HG02610 (cell line): Measurements from ENCODE around the gene ZNF587B.
"Not testable (repeated sequence)": the region's sequence is repeated elsewhere in the genome, so short reads cannot be mapped to it uniquely, and the experiment has no call there.

Experiments
- ATAC-seq: cut with Tn5 transposase; IDR thresholded peaks from one replicate; pipeline ENCODE4 v1.9.1; 2021; ENCODE audit warnings: mild to moderate bottlenecking, moderate library complexity; ENCODE audit not compliant: unreplicated experiment

The ZNF587B gene

DNA sequence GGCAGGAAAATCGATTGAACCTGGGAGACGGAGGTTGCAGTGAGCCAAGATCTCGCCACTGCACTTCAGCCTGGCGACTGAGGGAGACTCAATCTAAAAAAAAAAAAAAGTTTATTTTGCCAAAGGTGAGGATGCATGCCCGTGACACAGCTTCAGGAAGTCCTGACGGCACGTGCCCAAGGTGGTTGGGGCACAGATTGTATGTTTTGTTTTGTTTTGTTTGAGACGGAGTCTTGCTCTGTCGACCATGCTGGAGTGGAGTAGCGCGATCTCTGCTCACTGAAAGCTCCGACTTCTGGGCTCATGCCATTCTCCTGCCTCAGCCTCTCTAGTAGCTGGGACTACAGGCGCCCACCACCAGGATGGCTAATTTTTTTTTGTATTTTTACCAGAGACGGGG, 12.1 kb upstream of the ZNF587B start:
- ATAC-seq, result no peak

DNA sequence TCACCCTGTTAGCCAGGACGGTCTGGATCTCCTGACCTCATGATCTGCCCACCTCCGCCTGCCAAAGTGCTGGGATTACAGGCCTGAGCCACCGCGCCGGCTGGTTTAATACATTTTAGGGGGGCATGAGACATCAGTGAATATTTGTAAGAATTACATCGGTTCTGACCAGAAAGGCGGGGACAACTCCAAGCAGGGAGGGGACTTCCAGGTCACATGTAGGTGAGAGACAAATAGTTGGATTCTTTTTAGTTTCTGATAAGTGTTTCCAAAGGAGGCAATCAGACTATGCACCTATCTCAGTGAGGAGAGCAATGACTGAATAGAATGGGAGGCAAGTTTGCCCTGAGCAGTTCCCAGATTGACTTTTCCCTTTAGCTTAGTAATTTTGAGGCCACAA, 11.7 kb upstream of the ZNF587B start:
- no peak for ATAC-seq

DNA sequence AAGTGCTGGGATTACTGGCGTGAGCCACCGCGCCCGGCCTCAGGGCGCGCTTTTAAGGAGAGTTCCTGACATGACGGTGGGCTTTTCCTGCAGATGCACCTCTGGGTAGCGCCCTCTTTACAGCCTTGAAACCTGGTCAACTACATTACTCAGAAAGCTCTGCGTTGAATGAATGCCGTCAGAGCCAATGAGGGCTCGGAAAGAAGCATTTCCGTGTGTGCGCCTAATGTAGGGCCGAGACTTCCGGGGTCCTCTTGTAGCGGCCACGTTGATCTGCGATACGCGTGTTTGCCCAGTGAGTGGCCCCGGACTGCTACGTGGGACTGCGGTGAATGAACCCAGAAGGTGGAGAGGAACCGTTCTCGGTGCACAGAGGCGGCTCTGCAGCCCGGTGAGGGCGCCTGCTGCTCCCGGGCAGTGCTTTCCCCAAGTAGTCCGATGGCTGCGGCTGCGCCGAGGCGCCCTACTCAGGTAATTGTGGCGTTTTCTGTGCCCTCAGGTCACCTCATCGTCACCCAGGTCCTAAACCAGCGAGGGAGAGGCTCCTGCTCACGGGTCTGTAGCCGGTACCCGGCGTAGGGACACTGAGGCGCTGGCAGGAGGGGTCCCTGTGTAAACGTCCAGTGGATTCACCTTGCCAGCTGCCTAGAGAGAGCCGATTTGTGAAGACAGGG, 10.5 kb upstream of the ZNF587B start:
- ATAC-seq, result peak; percentile 92

DNA sequence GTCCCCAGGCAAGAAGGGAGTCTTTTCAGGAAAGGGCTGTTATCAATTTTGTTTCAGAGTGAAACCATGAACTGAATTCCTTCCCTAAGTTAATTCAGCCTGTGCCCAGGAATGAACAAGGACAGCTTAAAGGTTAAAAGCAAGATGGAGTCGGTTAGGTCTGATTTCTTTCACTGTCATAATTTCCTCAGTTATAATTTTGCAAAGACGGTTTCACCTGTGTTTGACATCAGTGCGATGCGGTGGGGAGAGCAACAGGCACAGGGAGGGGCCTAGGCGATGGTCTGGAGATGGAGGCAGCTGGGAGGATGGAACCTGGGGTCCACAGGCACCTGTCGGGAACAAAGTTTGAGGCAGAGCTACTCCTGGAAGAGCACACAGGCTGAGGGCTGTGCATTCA, 9.5 kb upstream of the ZNF587B start:
- ATAC-seq, result no peak

DNA sequence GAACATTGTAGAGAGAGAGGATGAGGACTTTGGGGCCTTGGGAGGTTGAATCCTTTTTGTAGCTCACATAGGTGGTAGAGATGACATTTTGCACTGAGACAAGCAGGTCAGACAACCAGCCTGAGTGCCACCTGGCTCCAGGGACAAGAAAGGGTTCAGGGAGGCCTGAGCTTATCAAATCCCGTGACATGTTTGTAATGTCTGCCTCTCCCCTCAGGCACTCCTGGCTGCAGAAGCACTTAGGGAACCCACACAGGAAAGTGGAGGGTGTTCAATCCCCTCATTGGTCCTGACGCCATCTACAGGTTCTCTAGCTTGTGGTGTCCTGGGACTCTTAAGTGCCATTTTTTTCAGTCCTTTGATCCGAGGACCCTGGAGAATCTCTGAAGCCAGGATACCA, 9.0 kb upstream of the ZNF587B start:
- not testable (repeated sequence) for ATAC-seq

DNA sequence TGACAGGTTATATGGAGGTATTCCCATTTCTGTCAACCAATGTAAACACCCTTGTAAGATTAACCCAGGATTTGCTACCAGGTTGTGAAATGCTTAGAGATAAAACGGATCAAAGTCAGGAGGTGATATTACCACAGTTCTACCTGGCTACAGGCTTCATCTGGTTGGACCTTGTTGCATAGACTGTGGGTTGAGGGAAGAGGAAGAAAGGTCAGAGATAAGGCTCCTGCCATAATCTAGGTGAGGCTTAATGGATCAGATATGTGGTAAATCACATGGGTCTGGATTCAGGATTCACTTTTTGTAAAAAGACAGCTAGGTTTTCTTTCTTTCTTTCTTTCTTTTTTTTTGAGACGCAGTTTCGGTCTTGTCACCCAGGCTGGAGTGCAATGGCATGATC, 8.6 kb upstream of the ZNF587B start:
- ATAC-seq, result not testable (repeated sequence)

DNA sequence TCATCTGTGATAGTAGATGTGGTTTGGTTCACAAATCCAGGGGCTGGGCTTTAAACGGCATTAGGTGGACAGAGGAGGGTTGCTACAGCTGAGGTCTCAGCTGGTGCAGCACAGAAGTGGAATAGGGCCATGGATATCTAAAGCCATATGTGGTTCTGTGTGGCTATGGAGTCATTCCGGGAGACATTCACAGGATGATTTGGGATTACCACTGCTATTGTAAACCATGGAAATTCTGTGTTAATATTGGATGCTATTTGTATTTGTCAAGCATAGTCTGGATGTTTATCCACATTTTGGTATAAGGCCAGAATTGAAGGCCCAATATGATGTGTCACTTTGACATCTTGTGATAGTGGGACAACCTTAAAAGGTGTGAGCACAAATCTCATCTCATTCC, 6.9 kb upstream of the ZNF587B start:
- ATAC-seq, result not testable (repeated sequence)

DNA sequence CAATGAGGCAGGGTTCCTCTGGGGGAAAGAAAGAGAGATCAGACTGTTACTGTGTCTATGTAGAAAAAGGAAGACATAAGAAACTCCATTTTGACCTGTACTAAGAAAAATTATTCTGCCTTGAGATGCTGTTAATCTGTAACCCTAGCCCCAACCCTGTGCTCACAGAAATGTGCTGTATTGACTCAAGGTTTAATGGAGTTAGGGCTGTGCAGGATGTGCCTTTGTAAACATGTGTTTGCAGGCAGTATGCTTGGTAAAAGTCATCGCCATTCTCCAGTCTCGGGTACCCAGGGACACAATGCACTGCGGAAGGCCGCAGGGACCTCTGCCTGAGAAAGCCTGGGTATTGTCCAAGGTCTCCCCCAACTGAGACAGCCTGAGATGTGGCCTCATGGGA, 6.5 kb upstream of the ZNF587B start:
- not testable (repeated sequence) for ATAC-seq

GRCh38 chr19:57825511-57825910, 4.6 kb upstream of the ZNF587B start:
- no peak for ATAC-seq

- no peak for ATAC-seq
Measured at GRCh38 chr19:57829316-57829715, 783 bp upstream of the ZNF587B start.

- ATAC-seq, result not testable (repeated sequence)
Measured at GRCh38 chr19:57836991-57837390, 6.9 kb downstream of the ZNF587B start.

- not testable (repeated sequence) for ATAC-seq
Measured at GRCh38 chr19:57838622-57839191, 8.6 kb downstream of the ZNF587B start.

GRCh38 chr19:57841122-57841763, 11.1 kb downstream of the ZNF587B start:
- no peak for ATAC-seq

- not testable (repeated sequence) for ATAC-seq
Measured at GRCh38 chr19:57847164-57847563, 17.1 kb downstream of the ZNF587B start.

DNA sequence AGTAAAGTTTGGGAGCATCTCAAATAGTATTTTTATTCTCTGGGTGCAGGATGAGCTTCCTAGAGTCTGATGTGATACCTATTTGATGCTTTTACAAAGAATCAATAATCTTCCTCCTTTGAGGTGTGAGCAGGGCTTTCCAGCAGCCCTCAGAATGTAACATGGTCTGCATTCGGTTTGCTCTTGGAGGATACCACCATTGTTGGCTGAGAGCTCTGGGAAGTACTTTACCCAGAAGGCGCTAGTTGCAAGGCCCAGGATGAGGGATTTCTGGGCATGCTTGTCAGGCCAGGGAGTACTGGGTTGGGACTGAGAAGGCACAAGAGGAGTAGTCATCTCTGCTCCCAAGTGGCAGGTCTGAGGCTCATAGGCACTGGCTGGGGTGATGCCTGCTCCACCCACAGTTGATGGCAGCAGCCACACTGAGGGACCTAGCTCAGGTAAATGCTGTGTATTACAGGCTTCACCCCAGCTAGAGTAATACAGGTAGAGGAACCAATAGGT, 19.1 kb downstream of the ZNF587B start:
- ATAC-seq, result not testable (repeated sequence)

GRCh38 chr19:57849666-57850473, 19.8 kb downstream of the ZNF587B start, which contains the start of gene ZNF587:
TSS of gene ZNF587 (plus strand) at chr19:57849859. CDS start at chr19:57850039, 180 bp downstream.
- ATAC-seq, result peak; percentile 97

- no peak for ATAC-seq
Measured at GRCh38 chr19:57850553-57851017, 20.5 kb downstream of the ZNF587B start.

GRCh38 chr19:57851812-57852603, 21.9 kb downstream of the ZNF587B start:
- not testable (repeated sequence) for ATAC-seq

- ATAC-seq, result not testable (repeated sequence)
Measured at GRCh38 chr19:57854117-57854516, 24.0 kb downstream of the ZNF587B start.

GRCh38 chr19:57862351-57862750, 32.3 kb downstream of the ZNF587B start:
- not testable (repeated sequence) for ATAC-seq
